Measurements from ENCODE around the gene RBM20. TPM values are rescaled to one million over a fixed set of nuclear protein-coding genes. Genes with fewer than 3 reads are reported as not detected.
"Not testable (repeated sequence)": the region's sequence is repeated elsewhere in the genome, so short reads cannot be mapped to it uniquely, and the experiment has no call there.

RBM20 gene
- total RNA-seq, 1 donor from 2014 or later, result 3.1 TPM

GRCh38 chr10:110858297-110858934 lies 214.3 kb downstream of the RBM20 start:
- no peak for ATAC-seq

DNA sequence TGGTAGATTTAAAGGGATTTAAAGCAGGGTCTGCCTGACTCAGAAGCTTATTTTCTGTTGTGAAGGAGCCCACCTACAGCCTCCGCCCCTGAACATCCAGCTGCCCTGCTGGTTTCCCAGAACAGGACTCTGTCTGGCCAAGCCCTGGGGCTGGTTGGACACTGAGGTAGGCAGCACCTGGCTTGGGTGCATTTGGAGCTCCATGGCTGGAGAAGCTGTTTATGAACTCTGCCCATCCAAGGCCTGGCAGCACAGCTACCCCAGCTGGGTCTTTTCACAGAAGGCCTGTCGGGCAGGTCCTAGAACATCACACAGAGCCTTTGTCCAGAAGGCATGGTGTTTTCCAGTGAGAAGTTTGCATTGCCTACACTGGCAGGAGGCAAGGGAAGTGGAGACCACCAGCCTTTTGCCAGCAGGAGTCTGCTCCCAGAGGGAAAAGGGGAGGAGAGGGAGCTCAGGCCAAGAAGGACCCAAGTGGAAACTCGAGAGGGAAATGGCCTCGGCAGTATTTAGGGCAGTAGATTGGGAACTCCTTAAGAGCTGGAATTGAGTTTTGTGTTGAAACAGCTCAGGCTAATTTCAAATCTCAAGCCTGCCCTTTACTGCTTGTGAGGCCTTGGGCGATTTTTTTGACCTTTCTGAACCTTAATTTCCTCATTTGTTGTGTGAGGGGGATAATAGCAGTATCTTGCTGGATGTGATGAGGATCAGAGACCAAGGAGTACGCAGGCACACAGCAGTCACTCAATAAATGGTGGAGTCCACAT lies 215.3 kb downstream of the RBM20 start:
- no peak for ATAC-seq

GRCh38 chr10:110859973-110860376 lies 215.8 kb downstream of the RBM20 start:
- ATAC-seq, result no peak

DNA sequence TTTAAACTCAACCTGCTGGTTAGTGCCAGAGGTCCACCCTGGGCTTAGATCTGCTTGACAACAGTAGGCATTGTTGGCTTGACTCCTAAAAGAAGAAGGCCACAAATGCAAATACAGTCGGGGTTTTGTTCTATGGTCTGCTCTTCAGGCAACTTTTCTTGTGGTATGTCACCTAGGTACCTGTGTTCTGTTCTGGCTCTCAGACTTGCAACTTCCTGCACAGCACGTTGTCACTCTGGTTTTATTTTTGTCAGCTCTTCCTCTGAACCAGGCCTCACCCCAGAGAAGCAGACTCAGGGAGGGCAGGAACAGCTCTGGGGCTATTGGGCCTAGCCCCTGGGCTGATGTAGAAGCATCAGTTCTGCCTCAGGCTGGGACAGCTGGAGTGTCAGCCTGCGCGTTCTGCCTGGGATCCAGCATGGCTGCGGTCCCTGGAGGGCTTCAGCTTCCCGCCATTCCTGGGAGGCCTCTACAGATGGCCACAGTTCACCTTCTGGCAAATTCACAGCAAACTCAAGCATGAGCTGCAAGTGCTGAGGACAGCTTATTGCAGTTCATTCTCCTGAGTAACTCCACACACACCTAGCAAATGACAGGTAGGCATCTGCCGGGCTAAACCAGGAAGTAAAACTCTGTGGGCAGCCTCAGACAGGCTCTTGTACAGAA lies 216.6 kb downstream of the RBM20 start:
- ATAC-seq, result peak; percentile 58

GRCh38 chr10:110861476-110861875 lies 217.3 kb downstream of the RBM20 start:
- no peak for ATAC-seq

DNA sequence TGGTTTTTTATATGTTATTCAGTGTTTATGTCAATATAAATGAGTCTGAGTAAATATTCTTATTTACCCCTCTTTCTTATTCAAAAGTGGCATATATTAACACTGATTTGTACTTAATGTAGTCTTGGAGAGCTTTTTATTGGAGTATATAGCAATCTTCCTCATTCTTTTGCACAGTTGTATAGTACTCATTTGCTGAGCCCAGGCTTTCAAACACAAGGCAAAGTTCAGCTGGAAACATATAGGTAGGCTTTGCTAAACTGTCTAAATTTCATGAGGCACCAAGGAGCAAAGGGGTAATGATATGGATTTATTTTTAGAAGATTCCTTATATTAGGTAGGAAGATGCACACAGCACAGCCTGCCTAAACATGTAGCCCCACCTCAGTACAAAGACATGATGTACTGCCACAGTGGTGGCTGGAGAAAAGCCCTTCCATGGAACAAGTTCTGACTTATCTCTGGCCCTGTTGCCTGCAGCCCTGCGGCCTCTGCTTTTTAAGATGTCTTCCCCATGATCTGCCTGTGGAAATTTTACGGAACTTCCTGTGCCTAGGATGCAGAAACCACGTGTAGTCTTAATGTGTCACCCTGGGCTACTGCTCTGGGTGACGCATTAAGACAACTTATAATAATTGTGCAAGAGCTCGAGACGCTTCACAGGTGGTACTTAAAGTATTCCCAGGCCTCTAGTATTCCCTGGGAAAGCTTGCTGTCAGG lies 218.0 kb downstream of the RBM20 start:
- ATAC-seq, result peak; percentile 79

- ATAC-seq, result no peak
These were observed 218.8 kb downstream of the RBM20 start for GRCh38 chr10:110862961-110863360.

GRCh38 chr10:110863361-110863760 lies 219.2 kb downstream of the RBM20 start:
- ATAC-seq, result no peak

GRCh38 chr10:110863956-110864355 lies 219.8 kb downstream of the RBM20 start:
- ATAC-seq, result no peak

DNA sequence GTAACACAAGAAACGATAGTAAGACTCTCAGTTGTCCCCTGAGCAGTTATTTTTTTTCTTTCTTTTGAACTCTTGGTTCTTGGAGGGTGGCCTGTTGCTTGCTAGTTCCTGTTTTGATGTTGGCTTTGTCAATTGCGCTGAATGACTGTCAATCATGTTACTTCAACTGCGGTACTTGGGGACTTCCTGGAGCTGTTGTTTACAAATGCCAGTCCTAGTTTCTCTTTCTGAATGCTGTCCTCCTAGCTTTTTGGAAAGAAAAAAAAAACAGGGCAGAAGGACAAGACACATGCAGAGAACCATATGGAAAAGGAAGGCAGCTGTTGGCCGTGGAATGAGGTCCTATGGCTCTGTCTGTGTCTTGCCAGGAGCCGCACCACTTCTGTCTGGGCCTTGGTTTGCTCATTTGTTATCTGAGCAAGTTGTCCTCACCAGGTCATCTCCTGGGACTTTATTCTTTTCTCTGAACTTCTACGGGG lies 220.6 kb downstream of the RBM20 start:
- ATAC-seq, result no peak

DNA sequence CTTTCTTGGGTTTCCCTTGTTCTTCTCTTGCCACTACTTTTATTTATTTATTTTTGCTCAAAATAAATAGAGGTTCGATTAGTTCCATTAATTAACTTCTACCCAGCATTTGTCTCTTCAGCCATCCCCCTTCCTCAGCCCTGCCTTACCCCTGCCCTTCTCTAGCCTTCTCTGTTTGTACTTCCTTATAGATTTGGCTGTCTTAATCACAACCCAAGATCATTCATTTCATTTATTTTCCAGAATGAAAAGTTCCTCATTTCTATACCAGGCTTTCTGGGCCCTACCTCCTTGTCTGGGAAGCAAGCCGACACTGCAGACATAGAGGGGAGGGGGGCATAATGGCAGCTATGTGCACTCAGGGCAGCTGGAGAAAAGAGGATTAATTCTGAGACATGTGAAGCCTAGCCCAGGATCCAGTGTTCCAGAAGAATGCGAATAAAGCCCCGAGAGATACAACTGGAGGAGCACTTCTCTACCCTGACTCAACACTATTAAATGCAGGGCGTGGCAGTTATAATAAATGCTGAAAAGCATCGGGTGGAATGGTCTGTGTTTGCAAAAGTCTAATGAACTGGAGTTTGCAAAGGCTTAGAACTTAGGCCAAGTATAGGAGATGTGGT lies 221.2 kb downstream of the RBM20 start:
- ATAC-seq, result peak; percentile 70

DNA sequence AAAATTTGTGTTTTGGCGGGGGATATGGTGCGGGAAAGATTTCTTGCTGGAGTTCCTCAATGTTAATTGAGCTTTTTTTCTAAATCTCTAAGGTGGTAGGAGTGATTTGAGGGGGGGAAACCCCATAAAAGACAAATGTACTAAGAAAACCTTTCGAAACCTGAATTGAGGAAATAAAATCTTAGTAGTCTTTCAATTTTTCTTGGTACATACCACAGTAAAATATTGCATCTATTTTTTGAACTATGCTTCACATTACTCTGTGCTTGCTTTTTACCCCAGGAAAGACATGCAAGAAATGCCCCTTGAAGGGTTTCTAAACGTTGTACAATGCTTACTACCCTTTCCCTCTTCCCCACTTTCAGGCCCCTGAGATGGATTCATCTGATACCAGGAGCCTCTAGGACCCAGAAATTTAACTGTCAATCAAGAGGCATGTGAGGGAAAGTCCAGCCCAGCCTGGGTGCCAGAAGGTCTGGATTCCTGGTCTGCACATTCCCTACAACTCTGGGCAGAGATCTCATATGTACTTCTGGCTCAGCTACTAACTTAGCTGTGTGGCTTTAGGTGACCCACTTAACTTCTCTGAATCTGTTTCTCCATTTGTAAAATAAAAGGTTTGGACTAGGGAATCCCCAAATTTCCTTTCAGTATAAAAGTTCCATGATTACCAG lies 221.8 kb downstream of the RBM20 start:
- no peak for ATAC-seq

DNA sequence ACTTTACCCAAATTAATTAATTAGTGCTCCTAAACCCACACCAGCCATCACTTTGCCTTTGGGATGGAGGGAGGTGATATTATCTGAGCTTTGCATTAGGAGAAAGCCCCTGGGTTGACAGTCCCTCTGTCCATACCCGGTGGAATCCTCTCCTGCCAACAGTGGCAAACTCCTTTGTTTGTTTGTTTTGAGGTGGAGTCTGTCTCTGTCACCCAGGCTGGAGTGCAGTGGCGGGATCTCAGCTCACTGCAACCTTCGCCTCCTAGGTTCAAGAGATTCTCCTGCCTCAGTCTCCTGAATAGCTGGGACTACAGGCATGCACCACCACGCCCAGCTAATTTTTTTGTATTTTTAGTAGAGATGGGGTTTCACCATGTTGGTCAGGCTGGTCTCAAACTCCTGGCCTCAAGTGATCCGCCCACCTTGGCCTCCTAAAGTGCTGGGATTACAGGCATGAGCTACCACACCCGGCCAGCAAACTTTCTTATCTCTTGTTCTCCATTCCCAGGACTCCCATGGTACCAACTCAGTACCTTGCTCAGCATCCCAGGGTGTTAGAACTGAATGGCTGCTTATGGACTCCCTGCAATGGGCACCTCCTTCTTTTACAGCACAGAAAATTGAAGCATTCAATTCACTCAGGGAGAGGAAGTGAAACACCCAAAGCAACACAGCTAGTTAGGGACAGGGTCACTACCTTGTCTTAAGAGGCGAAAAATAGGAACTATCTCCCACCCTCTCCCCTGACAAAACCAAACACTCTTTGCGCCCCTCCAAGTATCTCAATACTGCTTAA lies 223.1 kb downstream of the RBM20 start:
- ATAC-seq, result not testable (repeated sequence)

- no peak for ATAC-seq
These were observed 223.8 kb downstream of the RBM20 start for GRCh38 chr10:110867807-110868465.

DNA sequence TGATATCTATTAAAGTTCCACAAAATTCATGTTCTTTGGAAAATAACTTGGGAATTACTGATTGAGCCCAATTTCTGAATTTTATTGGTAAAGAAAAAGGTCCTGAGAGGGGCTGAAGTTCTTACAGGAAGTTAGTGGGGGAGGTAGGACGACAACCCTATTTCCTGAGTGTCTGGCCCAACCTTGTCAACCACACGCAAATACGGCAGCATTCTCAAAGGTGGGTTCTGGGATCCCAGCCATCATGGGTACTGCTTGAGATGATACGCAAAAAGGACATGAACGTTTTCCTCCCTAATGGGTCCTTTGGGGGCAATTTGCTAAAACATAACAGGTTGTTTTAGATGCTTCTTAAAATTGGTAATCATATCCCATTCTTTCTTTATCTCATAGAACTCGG lies 224.8 kb downstream of the RBM20 start:
- ATAC-seq, result no peak

DNA sequence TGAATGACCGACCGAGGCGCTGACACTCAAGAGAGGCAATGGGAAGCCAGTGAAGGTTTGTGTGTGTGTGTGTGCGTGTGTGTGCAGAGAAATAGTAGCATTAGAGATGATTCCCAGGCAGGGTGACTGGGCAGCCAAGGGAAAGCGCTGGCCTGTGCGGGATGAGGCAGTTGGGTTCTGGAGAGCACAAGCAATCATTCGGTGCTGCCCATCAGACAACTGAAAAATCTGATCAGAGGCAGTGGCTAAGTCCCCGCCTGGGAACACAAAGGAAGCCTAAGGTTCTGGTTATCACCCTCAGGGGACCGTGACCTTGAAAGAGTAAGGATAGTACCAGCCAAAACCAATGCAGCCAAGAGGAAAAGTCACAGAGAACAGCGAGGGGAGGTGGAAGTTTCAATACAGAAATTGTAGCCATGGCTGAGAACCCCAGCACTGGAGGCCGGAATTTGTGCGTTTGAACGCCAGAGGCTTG lies 226.7 kb downstream of the RBM20 start:
- ATAC-seq, result no peak

DNA sequence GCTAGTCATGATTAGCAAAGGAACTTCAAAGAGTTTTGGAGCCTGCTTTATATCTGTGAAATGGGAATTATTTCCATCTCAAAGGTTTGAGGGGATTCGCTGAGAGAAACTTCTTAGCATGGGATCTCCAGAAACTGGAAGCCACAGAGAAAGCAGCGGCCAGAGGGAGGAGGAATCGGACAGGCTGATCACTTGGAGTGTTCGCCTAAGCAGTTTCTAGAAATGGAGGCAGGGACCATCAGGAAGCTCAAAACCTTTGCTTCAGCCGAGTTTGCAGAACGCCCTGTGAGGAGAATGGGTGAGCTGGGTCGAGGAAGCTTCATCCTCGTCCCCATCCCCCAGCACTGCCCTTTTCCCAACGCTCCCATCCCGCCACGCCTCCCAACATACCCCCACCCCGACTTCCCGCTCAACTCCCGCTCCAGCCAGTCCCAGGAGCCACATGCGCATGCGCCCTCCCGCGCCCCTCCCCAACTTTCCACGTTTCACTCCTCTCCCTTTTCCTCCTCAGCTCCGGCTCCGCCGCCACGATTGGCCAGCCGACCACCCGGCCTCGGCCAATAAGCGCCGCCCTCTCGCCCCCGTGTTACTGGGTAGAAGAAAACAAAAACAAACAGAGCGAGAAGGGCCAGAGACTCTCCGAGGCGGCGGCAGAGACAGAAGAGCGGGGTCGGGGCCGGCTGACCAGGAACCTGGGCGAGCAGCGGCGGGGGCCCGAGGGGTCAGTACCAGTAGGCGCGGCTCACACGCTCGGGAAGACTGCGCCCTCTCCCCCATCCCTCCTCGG lies 227.4 kb downstream of the RBM20 start, which contains the start of gene PDCD4:
Gene PDCD4 (plus strand): TSS at position 631 of the 787 bp plus-strand sequence. CDS start 4,100 bp downstream, outside the sequence.
- ATAC-seq, result peak; percentile 94

DNA sequence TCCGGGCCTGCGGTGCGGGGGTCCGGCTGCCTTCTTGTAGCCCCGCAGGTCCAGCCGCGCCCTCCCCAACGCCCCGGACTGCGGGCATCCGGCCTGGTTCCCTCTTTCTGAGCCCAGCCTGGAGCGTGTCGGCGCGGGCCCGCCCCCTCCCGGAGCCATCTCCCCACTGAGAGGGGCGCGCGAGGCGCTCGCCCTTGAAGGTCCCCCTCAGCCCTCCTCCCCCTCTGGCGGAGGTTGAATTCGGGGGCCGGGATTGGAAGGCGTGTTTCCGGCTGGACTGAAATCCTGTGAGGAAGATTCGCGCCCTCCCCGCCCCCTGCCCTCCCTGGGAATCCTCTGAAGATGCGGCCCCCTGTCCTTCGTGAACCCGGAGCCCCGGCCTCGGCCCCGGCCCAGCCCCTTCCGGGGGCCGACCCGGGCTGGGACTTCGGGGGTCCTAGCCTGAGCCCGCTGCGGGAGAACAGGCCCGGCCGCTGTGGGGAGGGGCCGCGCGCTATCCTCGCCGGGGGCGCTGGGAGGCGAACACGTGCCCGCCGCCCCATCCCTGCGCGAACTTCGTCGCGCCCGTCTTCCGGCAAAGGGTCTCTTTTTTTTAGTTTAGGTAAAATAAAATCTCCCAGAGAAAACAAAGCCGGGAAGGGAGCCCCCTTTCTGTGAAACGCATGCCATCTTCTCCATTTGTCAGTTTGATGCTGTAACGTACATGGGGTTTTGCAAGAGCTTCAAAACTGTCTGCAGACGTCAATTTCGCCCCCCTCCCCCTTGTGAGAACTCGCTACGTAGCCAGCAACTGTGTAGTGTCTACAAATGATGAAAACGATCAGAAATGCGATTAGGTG lies 228.2 kb downstream of the RBM20 start:
- ATAC-seq, result peak; percentile 77

Measured in esophagus mucosa (tissue), 1 donor.